HG03196 (cell line): ENCODE data around the gene MMP28.

Experiments
- ATAC-seq: cut with Tn5 transposase; IDR thresholded peaks from one replicate; pipeline ENCODE4 v1.9.1; 2021; ENCODE audit not compliant: unreplicated experiment

MMP28 gene

GRCh38 chr17:35745246-35745645 lies 50.2 kb downstream of the MMP28 start:
- no peak for ATAC-seq

GRCh38 chr17:35744830-35745229 lies 50.6 kb downstream of the MMP28 start:
- ATAC-seq = no peak

DNA sequence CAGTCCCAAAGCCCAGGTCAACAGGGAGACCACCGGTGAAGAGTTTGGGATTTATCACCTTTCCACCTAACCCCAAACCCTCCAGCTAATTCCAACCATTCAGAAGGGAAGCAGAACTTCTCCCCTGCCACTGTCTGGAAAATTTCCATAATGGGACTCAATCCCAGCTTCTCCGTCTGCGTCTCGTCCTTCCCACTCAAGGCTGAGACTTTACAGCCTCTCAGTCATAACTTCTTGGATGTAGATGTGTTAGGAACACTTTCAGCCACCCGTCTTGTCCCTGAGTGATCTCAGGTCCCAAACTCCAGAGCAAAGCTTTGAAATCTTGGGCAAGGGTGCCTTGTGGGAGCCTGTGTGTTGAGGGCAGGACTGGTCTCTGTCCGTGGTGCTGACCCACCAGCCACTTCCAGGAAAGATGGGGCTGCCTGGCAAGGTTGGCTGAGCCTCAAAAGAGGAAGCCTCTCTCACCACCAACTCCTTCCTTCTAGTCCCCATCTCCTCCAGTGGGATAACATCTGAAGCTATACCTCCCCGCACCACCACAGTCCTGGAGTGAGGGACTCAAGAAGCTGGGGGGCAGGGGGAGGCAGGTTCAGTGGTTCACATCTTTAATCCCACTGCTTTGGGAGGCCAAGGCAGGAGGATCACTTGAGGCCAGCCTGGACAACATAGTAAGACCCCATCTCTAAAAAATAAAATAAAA lies 51.7 kb downstream of the MMP28 start:
- ATAC-seq = no peak

DNA sequence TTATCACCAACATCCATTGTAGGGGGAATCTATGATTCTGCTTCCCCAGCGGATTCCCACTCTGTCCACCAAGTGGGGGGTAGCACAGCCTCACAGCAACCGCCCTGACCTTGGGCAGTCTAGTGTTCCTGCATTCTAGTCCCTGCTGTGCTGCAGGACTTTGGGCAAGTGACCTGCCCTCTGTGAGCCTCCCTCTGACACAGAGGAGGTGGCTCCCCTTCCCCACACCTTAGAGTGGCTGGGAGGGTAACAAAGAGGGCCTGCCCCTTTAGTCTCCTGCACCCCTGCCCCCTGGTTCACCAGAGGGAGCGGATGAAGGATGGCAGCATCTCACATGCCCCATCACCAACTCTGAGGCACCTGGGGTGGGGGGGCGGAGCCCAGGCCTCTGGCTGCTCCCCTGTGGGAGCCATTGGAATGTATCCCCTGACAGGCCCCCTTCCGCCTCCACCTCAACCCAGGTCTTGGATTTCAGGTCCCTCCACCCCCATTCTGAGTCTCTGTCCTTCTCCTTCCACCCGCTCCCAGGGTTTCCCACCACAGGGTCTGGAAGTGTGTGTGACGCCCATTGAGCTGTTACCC lies 52.5 kb downstream of the MMP28 start:
- ATAC-seq = no peak

- ATAC-seq = no peak
Observed at GRCh38 chr17:35742496-35742895, 52.9 kb downstream of the MMP28 start.

GRCh38 chr17:35740997-35741931 lies 54.2 kb downstream of the MMP28 start:
- no peak for ATAC-seq

GRCh38 chr17:35740216-35740615 lies 55.2 kb downstream of the MMP28 start:
- ATAC-seq = no peak

GRCh38 chr17:35738519-35739133 lies 56.8 kb downstream of the MMP28 start:
- ATAC-seq = no peak

DNA sequence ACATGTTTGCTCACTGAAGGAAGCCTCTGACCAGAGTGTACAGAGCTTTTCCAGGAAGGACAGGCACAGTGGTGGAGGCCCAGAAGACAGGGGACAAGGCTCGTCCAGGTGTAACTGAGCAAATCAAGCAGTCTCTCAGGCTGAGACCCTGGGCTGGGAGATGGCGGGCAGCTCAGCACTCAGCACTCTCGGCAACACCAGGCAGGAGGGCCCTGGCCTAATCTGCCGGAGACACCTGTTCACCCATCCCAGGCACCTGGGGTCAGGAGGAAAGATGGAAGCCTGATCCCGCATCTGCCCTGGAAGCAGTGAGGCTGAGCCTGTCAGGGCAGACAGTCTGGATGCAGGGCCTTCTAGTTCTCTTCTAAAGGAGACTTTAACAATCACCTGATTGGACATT lies 59.2 kb downstream of the MMP28 start:
- no peak for ATAC-seq

GRCh38 chr17:35735036-35735805 lies 60.2 kb downstream of the MMP28 start:
- no peak for ATAC-seq

DNA sequence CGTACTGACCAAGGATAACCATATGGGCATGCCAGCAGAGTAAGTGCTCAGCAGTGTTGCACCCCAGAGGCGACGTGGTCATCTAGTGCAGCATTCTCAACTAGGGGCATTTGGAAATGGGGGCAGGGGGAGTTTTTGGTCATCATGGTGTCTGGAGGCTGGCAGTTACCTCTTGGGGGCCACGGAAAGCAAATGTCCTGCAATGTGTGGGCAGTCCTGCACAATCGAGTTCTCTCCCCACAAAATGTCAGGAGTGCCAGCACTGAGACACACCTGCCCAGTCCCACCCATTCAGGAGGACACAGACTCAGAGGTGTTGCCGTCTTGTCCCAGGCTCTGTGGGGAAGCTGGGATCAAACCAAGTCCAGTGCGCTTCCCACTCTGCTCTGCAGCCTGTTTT lies 61.0 kb downstream of the MMP28 start:
- no peak for ATAC-seq

GRCh38 chr17:35733366-35733765 lies 62.1 kb downstream of the MMP28 start:
- ATAC-seq = no peak

DNA sequence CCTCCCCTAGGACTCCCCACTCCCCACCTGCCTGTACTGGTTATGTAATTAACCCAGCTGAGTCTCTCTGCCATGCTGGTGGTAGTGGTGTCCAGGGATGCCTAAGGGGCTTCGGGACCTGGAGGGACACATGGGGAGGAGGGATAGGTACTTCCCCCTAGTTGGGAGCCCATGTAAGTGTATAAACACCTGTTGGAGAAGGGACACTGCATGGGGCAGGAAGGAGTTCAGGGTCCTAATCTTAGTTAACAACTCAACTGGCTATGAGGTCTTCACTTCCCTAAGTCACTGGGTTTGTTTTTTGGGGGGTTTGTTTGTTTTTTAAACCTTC lies 62.7 kb downstream of the MMP28 start:
- ATAC-seq = no peak

GRCh38 chr17:35731917-35732805 lies 63.3 kb downstream of the MMP28 start:
- no peak for ATAC-seq

DNA sequence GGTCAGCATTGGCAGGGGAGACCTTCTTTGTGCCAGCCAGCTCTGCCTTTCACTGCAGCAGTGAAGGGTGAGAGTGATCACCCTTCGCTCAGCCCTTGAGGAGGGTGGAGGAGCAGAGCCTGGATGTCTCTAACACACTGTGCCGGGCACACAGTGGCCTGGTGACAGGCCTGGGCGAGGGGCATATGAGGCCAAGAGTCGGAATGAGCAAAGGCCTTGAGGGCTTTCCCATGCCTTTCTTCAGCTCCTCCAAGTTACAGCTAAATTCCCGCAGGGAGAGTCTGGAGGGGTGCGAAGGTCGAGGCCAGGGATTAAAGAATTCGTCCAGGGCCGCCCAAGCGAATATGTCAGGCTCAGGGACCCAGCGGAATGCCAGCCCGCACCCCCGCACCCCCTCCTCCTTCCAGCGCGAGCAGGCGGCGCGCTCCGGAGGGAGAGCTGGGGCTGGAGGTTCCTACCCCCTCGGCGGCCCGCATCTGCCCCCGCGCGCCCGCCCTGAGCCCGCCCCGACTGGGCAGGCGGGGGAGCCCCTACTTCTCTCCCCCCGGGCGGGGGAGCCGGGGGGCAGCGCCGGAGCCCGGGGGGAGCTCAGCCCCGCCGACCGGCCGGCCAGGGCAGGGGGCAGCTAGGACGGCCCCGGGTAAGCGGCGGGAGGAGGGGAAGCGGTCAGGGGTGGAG lies 64.1 kb downstream of the MMP28 start, which contains the start of gene RASL10B:
TSS of gene RASL10B (plus strand) at position 401 of the 678 bp plus-strand sequence. CDS start 3,546 bp downstream, outside the sequence.
- ATAC-seq = no peak

DNA sequence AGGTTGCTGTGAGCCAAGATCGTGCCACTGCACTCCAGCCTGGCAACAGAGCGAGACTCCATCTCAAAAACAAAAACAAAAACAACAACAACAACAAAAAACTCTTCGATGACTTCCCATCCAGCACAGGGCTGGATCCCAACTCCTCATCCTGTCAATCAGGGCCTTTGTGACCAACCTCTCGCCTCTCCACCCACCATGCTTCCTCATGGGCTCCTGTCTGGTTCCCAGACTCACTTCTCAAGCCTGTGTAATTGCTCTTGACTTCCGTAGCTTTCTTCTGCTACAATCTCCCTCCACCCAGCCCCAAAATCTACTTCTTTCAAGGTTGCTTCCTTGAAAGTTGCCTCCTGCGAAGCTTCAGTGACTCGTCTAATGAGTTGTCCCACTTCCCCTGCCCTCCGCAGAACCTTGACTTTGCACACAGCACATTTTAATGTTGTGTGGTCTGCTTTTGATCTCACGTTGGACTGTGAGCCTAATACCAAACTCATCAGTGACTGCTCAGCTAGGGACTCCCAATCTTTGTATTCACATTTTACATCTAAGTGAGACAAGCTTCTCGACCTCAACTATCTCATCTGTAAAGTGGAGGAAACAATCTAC lies 64.9 kb downstream of the MMP28 start:
- ATAC-seq = no peak

GRCh38 chr17:35729405-35729833 lies 66.0 kb downstream of the MMP28 start:
- ATAC-seq = no peak

DNA sequence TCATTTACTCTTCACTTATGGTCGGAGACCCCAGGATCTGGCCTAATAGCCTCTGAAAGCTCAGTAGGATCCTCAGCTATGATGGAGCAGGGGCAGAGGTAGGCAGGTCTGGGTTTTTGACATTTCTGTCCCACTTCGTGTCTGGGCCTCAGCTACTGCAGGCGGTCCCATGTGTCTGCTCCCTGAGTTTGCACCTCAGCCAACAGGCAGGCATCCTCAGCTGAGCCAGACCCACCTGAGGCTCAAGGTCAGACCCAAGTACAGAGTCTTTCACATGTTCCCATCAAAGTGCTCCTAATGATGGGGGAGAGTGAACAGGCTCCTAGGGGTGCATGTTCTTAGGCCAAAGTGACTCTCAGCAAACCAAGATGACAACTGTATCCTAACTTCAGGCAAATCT lies 66.9 kb downstream of the MMP28 start:
- ATAC-seq = no peak

- no peak for ATAC-seq
Observed at GRCh38 chr17:35727635-35728034, 67.8 kb downstream of the MMP28 start.
